Measurements from ENCODE around the gene MRFAP1. TPM values are rescaled to one million over a fixed set of nuclear protein-coding genes. Genes with fewer than 3 reads are reported as not detected.

MRFAP1 gene
- total RNA-seq, 2 experiments from 2014 or later: 172 to 181 TPM

GRCh38 chr4:6592804-6593563, 47.5 kb upstream of the MRFAP1 start:
- no peaks in the 10 kb centered on the region for H3K9me3 ChIP-seq (ENCODE audit: control insufficient read depth in 1 of 2, insufficient read depth in 1 of 2, low read length in 2 of 2)
- CTCF ChIA-PET: no interaction called here
- H3K4me1 ChIP-seq (ENCODE audit: insufficient read depth, low read length): no peaks in the 10 kb centered on the region
- H3K36me3 ChIP-seq (ENCODE audit: insufficient read depth, low read length): peaks cover 66% of the 10 kb centered on the region
- H3K27ac ChIP-seq (ENCODE audit: low read depth in 1 of 2, low read length in 2 of 2): no peak overlapping the region
- ATAC-seq (ENCODE audit: poor library complexity) (no peak), DNase-seq (no peak)
- no peak overlapping the region for H3K27ac Mint-ChIP-seq
- no peak overlapping the region for H3K4me3 Mint-ChIP-seq
- no peaks in the 10 kb centered on the region for H3K4me1 Mint-ChIP-seq (ENCODE audit: low read depth)
- TF ChIP-seq CTCF (IDR thresholded peaks at IDR 0.05): no peak
- no peaks in the 10 kb centered on the region for H3K27me3 Mint-ChIP-seq
- peaks cover 81% of the 10 kb centered on the region for H3K36me3 Mint-ChIP-seq (ENCODE audit: low read depth)
- H3K9me3 Mint-ChIP-seq: no peaks in the 10 kb centered on the region
- POLR2A ChIA-PET: no interaction called here
- H3K27me3 ChIP-seq (ENCODE audit: control insufficient read depth in 1 of 2, insufficient read depth in 2 of 2, low read length in 2 of 2): no peaks in the 10 kb centered on the region
- H3K4me3 ChIP-seq (ENCODE audit: low read length): no peak overlapping the region
- intact Hi-C loops (cut with DNase I, micrococcal nuclease): no loop called here

- no peak overlapping the region for H3K4me3 Mint-ChIP-seq
- H3K9me3 Mint-ChIP-seq: no peaks in the 10 kb centered on the region
- no peaks in the 10 kb centered on the region for H3K27me3 ChIP-seq (ENCODE audit: control insufficient read depth in 1 of 2, insufficient read depth in 2 of 2, low read length in 2 of 2)
- no peak overlapping the region for H3K27ac Mint-ChIP-seq
- H3K4me3 ChIP-seq (ENCODE audit: low read length): no peak overlapping the region
- intact Hi-C loops (cut with DNase I, micrococcal nuclease): no loop called here
- no peaks in the 10 kb centered on the region for H3K4me1 Mint-ChIP-seq (ENCODE audit: low read depth)
- H3K9me3 ChIP-seq (ENCODE audit: control insufficient read depth in 1 of 2, insufficient read depth in 1 of 2, low read length in 2 of 2): no peaks in the 10 kb centered on the region
- peaks cover 71% of the 10 kb centered on the region for H3K36me3 ChIP-seq (ENCODE audit: insufficient read depth, low read length)
- no peaks in the 10 kb centered on the region for H3K27me3 Mint-ChIP-seq
- no peak for DNase-seq
- peaks cover 77% of the 10 kb centered on the region for H3K36me3 Mint-ChIP-seq (ENCODE audit: low read depth)
- TF ChIP-seq CTCF (IDR thresholded peaks at IDR 0.05): no peak
- CTCF ChIA-PET: no interaction called here
- POLR2A ChIA-PET: no interaction called here
- no peak overlapping the region for H3K27ac ChIP-seq (ENCODE audit: low read depth in 1 of 2, low read length in 2 of 2)
- no peak for ATAC-seq (ENCODE audit: poor library complexity)
- no peaks in the 10 kb centered on the region for H3K4me1 ChIP-seq (ENCODE audit: insufficient read depth, low read length)
Observed at GRCh38 chr4:6594341-6594740, 46.1 kb upstream of the MRFAP1 start.

GRCh38 chr4:6594826-6595355, 45.6 kb upstream of the MRFAP1 start:
- DNase-seq (no peak), ATAC-seq (ENCODE audit: poor library complexity) (no peak)
- no peaks in the 10 kb centered on the region for H3K4me1 ChIP-seq (ENCODE audit: insufficient read depth, low read length)
- intact Hi-C loops (cut with DNase I, micrococcal nuclease): no loop called here
- no peaks in the 10 kb centered on the region for H3K4me1 Mint-ChIP-seq (ENCODE audit: low read depth)
- no peaks in the 10 kb centered on the region for H3K27me3 ChIP-seq (ENCODE audit: control insufficient read depth in 1 of 2, insufficient read depth in 2 of 2, low read length in 2 of 2)
- ChIA-PET CTCF (no interaction called here), POLR2A (no interaction called here)
- peaks cover 76% of the 10 kb centered on the region for H3K36me3 Mint-ChIP-seq (ENCODE audit: low read depth)
- no peak for TF ChIP-seq CTCF (IDR thresholded peaks at IDR 0.05)
- no peak overlapping the region for H3K27ac ChIP-seq (ENCODE audit: low read depth in 1 of 2, low read length in 2 of 2)
- H3K4me3 Mint-ChIP-seq: no peak overlapping the region
- no peaks in the 10 kb centered on the region for H3K9me3 Mint-ChIP-seq
- no peaks in the 10 kb centered on the region for H3K9me3 ChIP-seq (ENCODE audit: control insufficient read depth in 1 of 2, insufficient read depth in 1 of 2, low read length in 2 of 2)
- H3K27me3 Mint-ChIP-seq: no peaks in the 10 kb centered on the region
- H3K36me3 ChIP-seq (ENCODE audit: insufficient read depth, low read length): peaks cover 75% of the 10 kb centered on the region
- no peak overlapping the region for H3K4me3 ChIP-seq (ENCODE audit: low read length)
- H3K27ac Mint-ChIP-seq: no peak overlapping the region

All from CD4-positive, alpha-beta T cell (primary cell).